Anterior cingulate cortex (tissue), 58 donors: Measurements from ENCODE around the gene ANTKMT.
"Not testable (repeated sequence)": the region's sequence is repeated elsewhere in the genome, so short reads cannot be mapped to it uniquely, and the experiment has no call there.

Source experiments
- DNase-seq, 58 donors: peaks; one replicate each; lab custom pipeline; 2025; lab: John Stamatoyannopoulos, UW

The ANTKMT gene

GRCh38 chr16:712740-713250 lies 8.2 kb upstream of the ANTKMT start:
- not testable (repeated sequence) for DNase-seq

DNA sequence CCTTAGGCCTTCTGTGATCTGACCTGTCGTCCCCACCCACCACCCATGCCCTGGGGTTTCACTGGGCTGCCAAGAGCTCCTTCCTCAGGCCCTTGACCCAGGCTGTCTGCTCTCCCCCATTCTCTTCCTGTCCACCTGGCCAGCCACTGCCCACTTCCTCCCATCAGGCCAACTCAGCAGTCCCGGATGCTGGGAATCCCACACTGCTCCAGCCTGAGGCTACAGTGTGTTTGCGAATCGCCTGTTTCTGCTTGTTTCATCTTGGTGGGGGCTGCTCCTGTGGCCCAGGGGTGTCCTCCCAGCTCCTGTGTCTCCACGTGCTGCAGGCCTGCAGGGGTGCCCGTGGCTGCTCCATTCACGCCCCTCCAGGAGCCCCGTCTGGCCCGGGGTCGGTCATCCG lies 6.9 kb upstream of the ANTKMT start:
- no peak for DNase-seq

GRCh38 chr16:714558-715476 lies 6.1 kb upstream of the ANTKMT start, which contains the start of gene METRN:
METRN (plus strand) TSS chr16:715118; CDS start chr16:715290, 172 bp downstream.
- DNase-seq, result peak; percentile 32 to 93 (median 84)

DNA sequence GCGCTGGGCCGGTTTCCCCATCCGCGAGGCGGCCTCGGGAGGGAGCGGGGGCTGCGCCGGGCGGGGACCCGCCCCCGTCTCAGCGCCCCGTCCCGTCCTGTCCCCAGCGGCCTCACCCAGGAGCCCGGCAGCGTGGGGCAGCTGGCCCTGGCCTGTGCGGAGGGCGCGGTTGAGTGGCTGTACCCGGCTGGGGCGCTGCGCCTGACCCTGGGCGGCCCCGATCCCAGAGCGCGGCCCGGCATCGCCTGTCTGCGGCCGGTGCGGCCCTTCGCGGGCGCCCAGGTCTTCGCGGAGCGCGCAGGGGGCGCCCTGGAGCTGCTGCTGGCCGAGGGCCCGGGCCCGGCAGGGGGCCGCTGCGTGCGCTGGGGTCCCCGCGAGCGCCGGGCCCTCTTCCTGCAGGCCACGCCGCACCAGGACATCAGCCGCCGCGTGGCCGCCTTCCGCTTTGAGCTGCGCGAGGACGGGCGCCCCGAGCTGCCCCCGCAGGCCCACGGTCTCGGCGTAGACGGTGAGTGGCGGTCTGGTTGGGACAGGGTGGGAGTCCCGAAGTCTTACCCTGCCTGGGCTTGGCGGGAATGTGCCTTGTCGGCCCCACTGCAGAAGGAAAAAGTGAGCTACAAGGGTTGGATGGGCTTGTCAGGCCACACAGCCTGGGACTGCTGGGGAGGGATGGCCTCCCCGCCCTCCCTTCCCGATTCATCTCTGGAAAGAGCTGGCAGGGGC lies 5.3 kb upstream of the ANTKMT start:
- peak in 5 of 58 donors; percentile 27 to 75 (median 58) for DNase-seq

GRCh38 chr16:716200-716568 lies 4.8 kb upstream of the ANTKMT start:
- DNase-seq, result peak in 57 of 58 donors; percentile 24 to 95 (median 84)

- DNase-seq, result no peak
These were observed 4.1 kb upstream of the ANTKMT start for GRCh38 chr16:716768-717325.

DNA sequence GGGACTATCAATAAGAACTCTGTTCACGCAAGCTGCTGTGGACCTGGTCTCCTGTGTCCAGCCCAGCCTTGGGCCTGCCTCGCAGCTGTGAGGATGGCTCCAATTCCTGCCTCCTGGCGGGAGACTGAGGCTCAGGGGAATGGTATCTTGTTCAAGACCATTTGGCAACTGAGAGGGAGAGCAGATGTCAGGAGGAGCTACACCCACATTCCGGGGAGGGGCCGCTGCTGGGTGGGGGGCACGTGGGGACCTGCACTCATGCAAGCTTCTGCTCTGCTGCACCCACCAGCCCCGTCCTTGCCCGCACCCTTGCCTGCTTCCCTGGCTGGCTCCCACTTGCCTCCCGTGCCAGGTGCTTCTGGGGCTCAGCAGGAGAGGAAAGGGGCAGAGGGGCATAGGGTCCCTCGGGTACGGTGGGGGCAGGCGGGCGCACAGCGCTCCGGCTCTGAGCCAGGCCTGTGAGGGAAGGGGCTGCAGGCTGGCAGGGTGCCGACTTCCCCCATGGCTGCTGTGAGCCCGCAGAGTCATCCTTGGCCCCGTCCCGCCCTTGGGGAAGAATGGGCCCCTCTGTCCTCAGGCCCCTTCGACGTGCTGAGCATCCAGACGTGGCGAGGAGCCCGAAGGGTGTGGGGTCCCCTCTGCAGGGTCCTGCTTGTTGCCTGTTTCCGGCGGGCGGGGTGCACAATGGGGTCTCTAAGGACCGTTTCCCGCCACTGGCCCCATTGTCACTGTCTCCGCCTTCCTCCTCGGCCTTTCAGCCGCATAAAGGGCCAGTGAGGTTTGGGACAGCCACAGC lies 3.3 kb upstream of the ANTKMT start:
- peak in 11 of 58 donors; percentile 19 to 51 (median 38) for DNase-seq

DNA sequence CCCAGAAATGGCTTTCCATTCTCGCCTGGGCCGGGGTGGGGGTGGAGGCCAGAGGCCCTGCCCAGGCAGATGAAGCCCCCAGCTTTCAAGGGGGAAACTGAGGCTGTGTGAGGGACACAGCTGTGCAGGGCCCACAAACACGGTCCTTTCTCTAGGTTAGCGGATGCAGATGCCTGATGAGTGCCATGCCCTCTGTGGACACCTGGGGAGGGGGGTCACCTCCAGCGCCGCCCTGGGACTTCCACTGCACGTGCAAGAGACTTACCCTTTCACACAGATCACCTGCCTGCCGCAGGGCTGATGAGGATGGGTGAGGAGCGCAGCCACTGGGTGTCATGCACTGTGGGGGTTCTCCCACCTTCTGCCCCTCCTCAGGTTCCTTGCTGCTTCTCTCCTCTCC lies 2.6 kb upstream of the ANTKMT start:
- no peak for DNase-seq

GRCh38 chr16:718922-719321 lies 2.0 kb upstream of the ANTKMT start:
- DNase-seq, result no peak

GRCh38 chr16:719815-720446 lies 1.0 kb upstream of the ANTKMT start:
- DNase-seq, result peak in 16 of 58 donors; percentile 26 to 75 (median 55)

DNA sequence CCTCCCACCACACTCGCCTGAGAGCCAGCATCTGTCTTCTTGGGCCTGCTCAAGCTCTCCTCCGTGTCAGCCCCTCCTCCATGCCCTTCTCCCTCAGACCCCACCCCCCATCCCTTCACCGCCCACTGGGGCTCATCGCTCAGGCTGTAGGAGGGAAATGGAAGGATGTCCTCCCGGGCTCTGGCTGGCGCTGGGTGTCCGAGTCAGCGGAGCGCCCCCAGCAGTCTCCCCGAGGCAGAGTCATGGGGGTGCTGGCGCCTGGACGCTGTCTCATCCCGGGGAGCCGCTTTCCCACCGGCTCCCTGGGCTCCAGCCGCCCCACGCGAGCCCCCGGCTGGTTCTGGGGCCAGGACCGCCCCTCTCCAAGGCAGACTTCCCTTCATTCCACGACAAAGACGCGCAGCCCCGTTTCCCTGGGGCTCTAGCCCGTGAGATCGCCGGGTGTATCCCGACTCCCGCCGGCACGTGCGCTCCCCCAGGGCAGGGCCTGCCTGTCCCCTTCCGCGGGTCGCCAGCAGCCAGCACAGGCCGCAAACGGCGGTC lies 428 bp upstream of the ANTKMT start:
- peak in 57 of 58 donors; percentile 43 to 90 (median 72) for DNase-seq

GRCh38 chr16:721765-722540 lies 1.0 kb downstream of the ANTKMT start:
- peak in 1 of 58 donors; percentile 39 for DNase-seq

GRCh38 chr16:722835-723633 lies 2.1 kb downstream of the ANTKMT start:
- DNase-seq, result no peak

GRCh38 chr16:723695-724094 lies 2.7 kb downstream of the ANTKMT start:
- DNase-seq, result no peak

DNA sequence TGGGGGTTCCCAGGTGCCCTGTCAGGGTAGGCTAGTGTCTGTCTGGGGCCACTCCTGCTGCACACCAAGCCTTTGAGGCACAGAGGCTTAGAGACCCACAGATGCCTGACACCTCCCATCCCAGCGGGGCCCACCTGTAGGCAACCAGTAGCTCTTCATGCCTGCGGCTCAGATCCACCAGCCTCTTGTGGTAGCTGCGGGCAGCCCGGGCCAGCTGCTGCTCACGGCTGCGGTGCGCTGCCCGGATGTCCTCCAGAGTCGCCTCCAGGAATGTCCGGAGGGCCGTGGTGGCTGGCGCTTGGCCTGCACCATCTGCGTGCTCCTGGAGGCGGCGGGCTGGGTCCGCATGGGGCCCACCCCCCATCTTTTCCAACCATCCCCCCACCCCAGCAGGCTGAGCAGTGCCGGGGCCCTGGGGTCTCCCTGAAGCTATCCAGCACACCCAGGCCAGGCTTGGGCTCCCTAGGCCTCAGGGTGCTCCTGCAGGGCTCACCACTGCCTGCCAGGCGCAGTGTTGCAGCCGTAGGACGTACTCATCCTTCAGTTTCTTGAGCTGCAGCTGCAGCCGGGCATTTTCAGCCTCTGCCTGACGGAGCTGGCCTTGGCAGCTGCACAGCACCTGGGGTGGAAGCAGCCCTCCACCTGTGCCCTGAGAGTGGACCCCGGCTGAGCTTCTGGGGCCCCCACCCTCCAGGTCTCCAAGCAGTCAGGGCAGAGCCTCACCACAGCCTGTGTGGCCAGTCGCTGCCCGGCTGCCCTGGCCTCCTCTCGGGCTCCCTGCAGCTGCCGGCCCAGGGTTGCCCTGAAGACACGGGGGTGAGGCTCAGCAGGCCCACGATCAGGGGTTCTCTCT lies 3.5 kb downstream of the ANTKMT start:
- DNase-seq, result no peak

- DNase-seq, result no peak
These were observed 4.1 kb downstream of the ANTKMT start for GRCh38 chr16:725041-725376.
